Natural killer cell (primary cell): ENCODE measurements around the gene TRAPPC11. TPM values are rescaled to one million over a fixed set of nuclear protein-coding genes. Genes with fewer than 3 reads are reported as not detected.

ENCODE experiments used
- ATAC-seq, 3 donors: fragments of 150-1000 bp in 2 of 3; fragments of 200-7000 bp in 1 of 3; cut with Tn5 transposase; 1 replicate in 1 of 3; 2 replicates in 2 of 3; pipeline ENCODE4 v1.10.0; 2021; ENCODE audit warnings: mild to moderate bottlenecking in 2 of 3, moderate library complexity in 2 of 3
- DNase-seq, 2 donors: peaks; one replicate each; pipeline versions ENCODE4 v3.0.0 to v3.0.0-alpha.2; 2013 to 2021; ENCODE audit warnings: mixed read lengths in 1 of 2
- H3K27ac ChIP-seq: one replicate; pipeline ENCODE4 v1.5.1; 2013; ENCODE audit warnings: mild to moderate bottlenecking, low read length
- H3K27me3 ChIP-seq: one replicate; pipeline ENCODE4 v1.6.1; 2013; ENCODE audit warnings: low read length; ENCODE audit not compliant: control insufficient read depth, insufficient read depth
- H3K36me3 ChIP-seq: one replicate; pipeline ENCODE4 v1.6.1; 2013; ENCODE audit warnings: low read length; ENCODE audit not compliant: control insufficient read depth, insufficient read depth
- H3K4me1 ChIP-seq: one replicate; pipeline ENCODE4 v1.6.1; 2013; ENCODE audit warnings: low read length; ENCODE audit not compliant: control insufficient read depth, insufficient read depth
- H3K4me3 ChIP-seq: one replicate; pipeline ENCODE4 v1.5.1; 2013; ENCODE audit warnings: low read length
- H3K9me3 ChIP-seq: one replicate; pipeline ENCODE4 v1.6.1; 2013; ENCODE audit warnings: low read length; ENCODE audit not compliant: control insufficient read depth, insufficient read depth
- H3K27ac Mint-ChIP-seq, 2 donors: one replicate each; pipeline ENCODE4 v1.8.0; 2022; ENCODE audit warnings: mild to moderate bottlenecking in 2 of 2, mixed read lengths in 2 of 2, moderate library complexity in 1 of 2
- H3K27me3 Mint-ChIP-seq, 2 donors: one replicate each; pipeline ENCODE4 v1.8.0; 2022; ENCODE audit warnings: low read depth in 2 of 2, mixed read lengths in 2 of 2
- H3K36me3 Mint-ChIP-seq: one replicate; pipeline ENCODE4 v1.8.0; 2022; ENCODE audit warnings: mixed read lengths
- H3K4me1 Mint-ChIP-seq, 2 donors: one replicate each; pipeline ENCODE4 v1.8.0; 2022; ENCODE audit warnings: mixed read lengths in 2 of 2
- H3K4me3 Mint-ChIP-seq: one replicate; pipeline ENCODE4 v1.8.0; 2022; ENCODE audit warnings: mild to moderate bottlenecking, moderate library complexity, mixed read lengths
- H3K9me3 Mint-ChIP-seq, 2 donors: one replicate each; pipeline ENCODE4 v1.8.0; 2022; ENCODE audit warnings: mixed read lengths in 2 of 2
- WGBS: methylation state at CpG from one replicate; pipeline ENCODE4 v1.1.7; 2013; ENCODE audit warnings: missing lambda C conversion rate; ENCODE audit not compliant: insufficient coverage; 5-methylcytosine and 5-hydroxymethylcytosine counted together
- intact Hi-C: fragments of 100-400 bp; cut with micrococcal nuclease; formaldehyde crosslinking; loops from one replicate; pipeline ENCODE4 v1.14.2; 2022
- total RNA-seq, 4 donors: library from RNA; stranded (reverse); fragments of 120-200 nt in 1 of 4; gene quantifications; one replicate each; pipeline versions ENCODE4 v1.2.3 to v1.2.4, GENCODE V29; 2013 to 2022
- TF ChIP-seq, protein P1 (sequence below): fragments of 200-600 bp; IDR thresholded peaks from one replicate; pipeline ENCODE4 v1.8.0; 2022; ENCODE audit warnings: antibody characterized with exemption

TRAPPC11 gene
- total RNA-seq, 3 donors from 2014 or later (not counting 1 experiment from before 2014, with no cell fraction given) = 33.4 to 41.7 (median 36.8) TPM

DNA sequence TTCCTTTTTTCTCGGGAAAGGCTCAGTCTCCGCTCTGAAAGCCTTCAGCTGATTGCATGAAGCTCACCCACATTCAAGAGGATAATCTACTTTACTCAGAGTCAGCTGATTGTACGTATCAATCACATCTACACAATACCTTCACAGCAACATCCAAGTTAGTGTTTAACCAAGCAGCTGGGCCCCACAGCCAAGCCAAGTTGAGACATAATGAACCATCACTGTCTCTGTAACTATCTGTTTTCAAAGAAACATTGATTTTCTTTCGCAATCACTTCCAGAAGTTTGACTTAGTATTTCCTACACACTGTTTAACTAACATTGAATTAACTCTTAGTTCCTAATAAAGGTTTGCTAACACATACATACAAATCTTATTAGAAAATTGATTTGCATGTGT lies 40.4 kb upstream of the TRAPPC11 start:
- Mint-ChIP-seq H3K36me3 (no peaks in the 10 kb centered on the region), H3K9me3 (no peaks in the 10 kb centered on the region), H3K4me3 (no peak overlapping the region), H3K4me1 (no peaks in the 10 kb centered on the region), H3K27me3 (peaks cover 9 to 14% of the 10 kb centered on the region in 2 donors), H3K27ac (no peak overlapping the region)
- Histone ChIP-seq H3K27me3 (no peaks in the 10 kb centered on the region), H3K9me3 (no peaks in the 10 kb centered on the region), H3K27ac (no peak overlapping the region), H3K4me3 (no peak overlapping the region), H3K36me3 (no peaks in the 10 kb centered on the region), H3K4me1 (no peaks in the 10 kb centered on the region)
- TF ChIP-seq, protein P1, sequence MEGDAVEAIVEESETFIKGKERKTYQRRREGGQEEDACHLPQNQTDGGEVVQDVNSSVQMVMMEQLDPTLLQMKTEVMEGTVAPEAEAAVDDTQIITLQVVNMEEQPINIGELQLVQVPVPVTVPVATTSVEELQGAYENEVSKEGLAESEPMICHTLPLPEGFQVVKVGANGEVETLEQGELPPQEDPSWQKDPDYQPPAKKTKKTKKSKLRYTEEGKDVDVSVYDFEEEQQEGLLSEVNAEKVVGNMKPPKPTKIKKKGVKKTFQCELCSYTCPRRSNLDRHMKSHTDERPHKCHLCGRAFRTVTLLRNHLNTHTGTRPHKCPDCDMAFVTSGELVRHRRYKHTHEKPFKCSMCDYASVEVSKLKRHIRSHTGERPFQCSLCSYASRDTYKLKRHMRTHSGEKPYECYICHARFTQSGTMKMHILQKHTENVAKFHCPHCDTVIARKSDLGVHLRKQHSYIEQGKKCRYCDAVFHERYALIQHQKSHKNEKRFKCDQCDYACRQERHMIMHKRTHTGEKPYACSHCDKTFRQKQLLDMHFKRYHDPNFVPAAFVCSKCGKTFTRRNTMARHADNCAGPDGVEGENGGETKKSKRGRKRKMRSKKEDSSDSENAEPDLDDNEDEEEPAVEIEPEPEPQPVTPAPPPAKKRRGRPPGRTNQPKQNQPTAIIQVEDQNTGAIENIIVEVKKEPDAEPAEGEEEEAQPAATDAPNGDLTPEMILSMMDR = no peak
- WGBS = 96% methylated on average over 4 of the region's 4 CpGs
- DNase-seq (no peak), ATAC-seq (no peak)
- intact Hi-C loops = no loop called here

DNA sequence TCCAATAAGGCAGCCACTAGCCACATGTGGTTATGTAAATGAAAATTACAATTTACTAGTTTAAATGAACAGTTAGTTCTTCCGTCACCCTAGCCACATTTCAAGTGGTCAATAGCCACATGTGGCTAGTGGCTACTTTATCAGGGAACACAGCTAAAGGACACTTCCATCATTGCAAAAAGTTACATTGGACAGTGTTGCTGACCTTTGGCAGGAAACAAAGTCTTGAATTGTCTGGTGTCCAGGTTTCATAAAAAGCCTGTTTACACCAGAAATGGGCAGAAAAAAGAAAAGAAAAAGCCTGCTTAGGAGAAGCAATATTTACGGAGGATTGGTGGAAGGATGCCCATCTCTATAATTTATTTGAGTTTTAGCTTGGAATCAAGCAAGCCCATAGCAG lies 38.7 kb upstream of the TRAPPC11 start:
- Mint-ChIP-seq H3K4me1 (no peaks in the 10 kb centered on the region), H3K36me3 (no peaks in the 10 kb centered on the region), H3K9me3 (no peaks in the 10 kb centered on the region), H3K27me3 (peaks cover 9 to 12% of the 10 kb centered on the region in 2 donors), H3K27ac (no peak overlapping the region), H3K4me3 (no peak overlapping the region)
- Histone ChIP-seq H3K4me3 (no peak overlapping the region), H3K27ac (no peak overlapping the region), H3K27me3 (no peaks in the 10 kb centered on the region), H3K9me3 (no peaks in the 10 kb centered on the region), H3K36me3 (no peaks in the 10 kb centered on the region), H3K4me1 (no peaks in the 10 kb centered on the region)
- intact Hi-C loops = no loop called here
- TF ChIP-seq, protein P1 = no peak
- DNase-seq (no peak), ATAC-seq (no peak)
- 94% methylated on average over 2 of the region's 2 CpGs for WGBS

DNA sequence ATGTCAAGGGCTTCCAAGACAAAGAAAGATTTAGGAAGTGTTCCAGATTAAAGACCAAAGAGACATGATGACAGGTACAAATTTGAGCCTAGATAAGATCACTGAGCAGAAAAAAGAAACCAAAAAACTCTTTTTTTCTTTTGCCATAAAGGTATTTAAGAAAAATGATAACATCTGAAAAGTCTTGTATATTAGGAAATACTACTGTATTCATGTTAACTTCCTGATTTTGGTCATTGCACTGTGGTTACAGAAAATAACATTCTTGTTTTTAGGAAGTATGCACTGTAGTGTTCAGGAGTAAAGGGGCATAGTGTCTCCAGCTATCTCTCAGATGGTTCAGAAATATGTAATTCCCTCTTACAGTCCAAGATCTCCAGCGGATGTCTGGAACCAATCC lies 37.2 kb upstream of the TRAPPC11 start:
- 17% methylated on average over 1 of the region's 1 CpG for WGBS
- ATAC-seq = peak in 1 of 3 donors; percentile 58
- Mint-ChIP-seq H3K9me3 (no peaks in the 10 kb centered on the region), H3K4me3 (no peak overlapping the region), H3K27ac (no peak overlapping the region), H3K36me3 (no peaks in the 10 kb centered on the region), H3K27me3 (peaks cover 0 to 7% of the 10 kb centered on the region in 2 donors), H3K4me1 (no peaks in the 10 kb centered on the region)
- Histone ChIP-seq H3K36me3 (no peaks in the 10 kb centered on the region), H3K27me3 (no peaks in the 10 kb centered on the region), H3K27ac (no peak overlapping the region), H3K4me1 (no peaks in the 10 kb centered on the region), H3K4me3 (no peak overlapping the region), H3K9me3 (no peaks in the 10 kb centered on the region)
- intact Hi-C loops = no loop called here
- DNase-seq = no peak
- TF ChIP-seq, protein P1 = no peak

DNA sequence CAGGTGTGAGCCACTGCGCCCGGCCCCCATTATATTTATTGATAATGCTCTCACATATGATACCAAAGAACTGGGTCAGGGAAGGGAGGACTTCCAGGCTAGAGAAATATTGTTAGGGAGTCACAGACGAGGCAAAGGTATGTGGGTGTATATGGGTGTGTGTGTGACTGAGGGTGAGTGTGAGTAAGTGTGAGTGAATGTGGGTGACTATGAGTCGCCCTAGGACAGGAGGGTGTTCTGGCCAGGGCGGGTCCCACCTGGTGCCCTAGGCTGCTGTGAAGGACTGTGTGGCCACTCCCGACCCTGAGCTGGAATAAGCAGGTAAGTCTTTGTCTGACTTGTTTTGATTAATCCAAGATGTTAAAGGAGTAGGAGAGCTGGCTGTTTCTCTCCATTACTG lies 34.5 kb upstream of the TRAPPC11 start:
- H3K4me1 ChIP-seq = no peaks in the 10 kb centered on the region
- H3K9me3 ChIP-seq = no peaks in the 10 kb centered on the region
- TF ChIP-seq, protein P1 = no peak
- Mint-ChIP-seq H3K36me3 (no peaks in the 10 kb centered on the region), H3K4me3 (no peak overlapping the region), H3K27ac (no peak overlapping the region), H3K9me3 (no peaks in the 10 kb centered on the region), H3K27me3 (peaks cover 0 to 6% of the 10 kb centered on the region in 2 donors), H3K4me1 (no peaks in the 10 kb centered on the region)
- H3K4me3 ChIP-seq = no peak overlapping the region
- no peaks in the 10 kb centered on the region for H3K27me3 ChIP-seq
- no peak for ATAC-seq
- H3K36me3 ChIP-seq = no peaks in the 10 kb centered on the region
- intact Hi-C loops = no loop called here
- WGBS = 72% methylated on average over 4 of the region's 6 CpGs
- DNase-seq = no peak
- no peak overlapping the region for H3K27ac ChIP-seq
